Adipocyte (in vitro differentiated cells): ENCODE data around the gene PCDH15.

ENCODE experiments used
- DNase-seq: peaks from one replicate; pipeline ENCODE4 v3.0.0-alpha.2; 2015; ENCODE audit warnings: low read depth
- H3K27me3 ChIP-seq: replicated peaks from 2 replicates; pipeline ENCODE4 v1.7.0; 2013; ENCODE audit warnings: mild to moderate bottlenecking, low read length, moderate library complexity; ENCODE audit not compliant: control insufficient read depth, insufficient read depth
- H3K36me3 ChIP-seq: 2 replicates; pipeline ENCODE4 v1.7.0; 2013; ENCODE audit warnings: low read length, mild to moderate bottlenecking, moderate library complexity; ENCODE audit not compliant: control insufficient read depth, insufficient read depth, severe bottlenecking
- H3K4me1 ChIP-seq: 2 replicates; pipeline ENCODE4 v1.7.0; 2013; ENCODE audit warnings: mild to moderate bottlenecking, low read length, moderate library complexity; ENCODE audit not compliant: control insufficient read depth, insufficient read depth
- H3K4me3 ChIP-seq: 2 replicates; pipeline ENCODE4 v1.7.0; 2013; ENCODE audit warnings: mild to moderate bottlenecking, low read length, moderate library complexity
- H3K9ac ChIP-seq: 2 replicates; pipeline ENCODE4 v1.7.0; 2013; ENCODE audit warnings: mild to moderate bottlenecking, low read length, moderate library complexity
- H3K9me3 ChIP-seq: 2 replicates; pipeline ENCODE4 v1.7.0; 2013; ENCODE audit warnings: mild to moderate bottlenecking, low read length, moderate library complexity; ENCODE audit not compliant: control insufficient read depth

Gene PCDH15

GRCh38 chr10:54702583-54703485, 98.2 kb downstream of the PCDH15 start:
- no peaks in the 10 kb centered on the region for H3K36me3 ChIP-seq
- H3K9ac ChIP-seq: no peak overlapping the region
- no peak for DNase-seq
- H3K9me3 ChIP-seq: peaks cover 5% of the 10 kb centered on the region
- no peaks in the 10 kb centered on the region for H3K4me1 ChIP-seq
- H3K4me3 ChIP-seq: no peak overlapping the region
- no peaks in the 10 kb centered on the region for H3K27me3 ChIP-seq

- no peak for DNase-seq
These were observed 109.7 kb downstream of the PCDH15 start for GRCh38 chr10:54691331-54691730.

GRCh38 chr10:54682554-54682953, 118.5 kb downstream of the PCDH15 start:
- Histone ChIP-seq H3K4me3 (no peak overlapping the region), H3K9ac (no peak overlapping the region), H3K36me3 (no peaks in the 10 kb centered on the region), H3K27me3 (no peaks in the 10 kb centered on the region), H3K9me3 (no peaks in the 10 kb centered on the region), H3K4me1 (no peaks in the 10 kb centered on the region)
- no peak for DNase-seq

More at GRCh38 chr10:54691331-54691730, 109.7 kb downstream of the PCDH15 start:
- Histone ChIP-seq H3K36me3 (no peaks in the 10 kb centered on the region), H3K9ac (no peak overlapping the region), H3K27me3 (no peaks in the 10 kb centered on the region), H3K4me1 (no peaks in the 10 kb centered on the region), H3K9me3 (no peaks in the 10 kb centered on the region), H3K4me3 (no peak overlapping the region)

GRCh38 chr10:54681136-54681535, 119.9 kb downstream of the PCDH15 start:
- Histone ChIP-seq H3K27me3 (no peaks in the 10 kb centered on the region), H3K9ac (no peak overlapping the region), H3K36me3 (no peaks in the 10 kb centered on the region), H3K4me1 (no peaks in the 10 kb centered on the region), H3K9me3 (no peaks in the 10 kb centered on the region), H3K4me3 (no peak overlapping the region)
- no peak for DNase-seq

GRCh38 chr10:54667136-54667535, 133.9 kb downstream of the PCDH15 start:
- DNase-seq: no peak
- Histone ChIP-seq H3K27me3 (no peaks in the 10 kb centered on the region), H3K9ac (no peak overlapping the region), H3K36me3 (no peaks in the 10 kb centered on the region), H3K4me1 (no peaks in the 10 kb centered on the region), H3K4me3 (no peak overlapping the region), H3K9me3 (no peaks in the 10 kb centered on the region)

- Histone ChIP-seq H3K27me3 (no peaks in the 10 kb centered on the region), H3K4me1 (no peaks in the 10 kb centered on the region), H3K36me3 (no peaks in the 10 kb centered on the region), H3K9me3 (no peaks in the 10 kb centered on the region), H3K9ac (no peak overlapping the region), H3K4me3 (no peak overlapping the region)
- DNase-seq: no peak
These were observed 134.8 kb downstream of the PCDH15 start for GRCh38 chr10:54666192-54666591.

- H3K27me3 ChIP-seq: no peaks in the 10 kb centered on the region
- no peaks in the 10 kb centered on the region for H3K36me3 ChIP-seq
- no peak overlapping the region for H3K9ac ChIP-seq
- no peak overlapping the region for H3K4me3 ChIP-seq
- no peaks in the 10 kb centered on the region for H3K9me3 ChIP-seq
- DNase-seq: no peak
- no peaks in the 10 kb centered on the region for H3K4me1 ChIP-seq
These were observed 135.9 kb downstream of the PCDH15 start for GRCh38 chr10:54665095-54665494.

- no peaks in the 10 kb centered on the region for H3K36me3 ChIP-seq
- H3K27me3 ChIP-seq: no peaks in the 10 kb centered on the region
- no peak overlapping the region for H3K9ac ChIP-seq
- no peaks in the 10 kb centered on the region for H3K9me3 ChIP-seq
- no peak overlapping the region for H3K4me3 ChIP-seq
- no peaks in the 10 kb centered on the region for H3K4me1 ChIP-seq
- no peak for DNase-seq
These were observed 140.6 kb downstream of the PCDH15 start for GRCh38 chr10:54660397-54660796.

- no peaks in the 10 kb centered on the region for H3K9me3 ChIP-seq
- DNase-seq: no peak
- no peaks in the 10 kb centered on the region for H3K36me3 ChIP-seq
- H3K4me3 ChIP-seq: no peak overlapping the region
- H3K9ac ChIP-seq: no peak overlapping the region
- no peaks in the 10 kb centered on the region for H3K27me3 ChIP-seq
- no peaks in the 10 kb centered on the region for H3K4me1 ChIP-seq
These were observed 144.4 kb downstream of the PCDH15 start for GRCh38 chr10:54656643-54657042.

- no peak overlapping the region for H3K9ac ChIP-seq
- H3K9me3 ChIP-seq: no peaks in the 10 kb centered on the region
- H3K4me3 ChIP-seq: no peak overlapping the region
- no peaks in the 10 kb centered on the region for H3K27me3 ChIP-seq
- no peaks in the 10 kb centered on the region for H3K36me3 ChIP-seq
- no peaks in the 10 kb centered on the region for H3K4me1 ChIP-seq
- DNase-seq: no peak
These were observed 147.5 kb downstream of the PCDH15 start for GRCh38 chr10:54653518-54653917.

- Histone ChIP-seq H3K4me1 (no peaks in the 10 kb centered on the region), H3K9me3 (no peaks in the 10 kb centered on the region), H3K9ac (no peak overlapping the region), H3K27me3 (no peaks in the 10 kb centered on the region), H3K4me3 (no peak overlapping the region), H3K36me3 (no peaks in the 10 kb centered on the region)
- no peak for DNase-seq
These were observed 150.5 kb downstream of the PCDH15 start for GRCh38 chr10:54650547-54650946.

GRCh38 chr10:54622017-54622416, 179.0 kb downstream of the PCDH15 start:
- DNase-seq: no peak
- peak overlapping the region; percentile 59 for H3K4me3 ChIP-seq
- H3K9ac ChIP-seq: no peak overlapping the region
- no peaks in the 10 kb centered on the region for H3K36me3 ChIP-seq
- H3K4me1 ChIP-seq: no peaks in the 10 kb centered on the region
- no peaks in the 10 kb centered on the region for H3K27me3 ChIP-seq
- no peaks in the 10 kb centered on the region for H3K9me3 ChIP-seq
